ENCODE measurements around the gene INPP5A.

INPP5A gene

GRCh38 chr10:132826524-132827422 is 289.2 kb downstream of the INPP5A start:
- DNase-seq (ENCODE audit: insufficient read length, low spot score): no peak
- TF ChIP-seq POLR2A (IDR thresholded peaks at IDR 0.05; ENCODE audit: low read depth, low read length) (no peak), PAX5 (IDR thresholded peaks at IDR 0.05; ENCODE audit: insufficient read depth, low read length, severe bottlenecking) (no peak), POLR2AphosphoS5 (IDR thresholded peaks at IDR 0.05; ENCODE audit: low read depth, low read length) (no peak), POU2F2 (IDR thresholded peaks at IDR 0.05; ENCODE audit: low read depth, low read length) (no peak), TAF1 (IDR thresholded peaks at IDR 0.05; ENCODE audit: low read depth, low read length) (no peak), SPI1 (IDR thresholded peaks at IDR 0.05; ENCODE audit: low read depth, low read length) (no peak)
- FAIRE-seq: no peak

- no peak for TF ChIP-seq POLR2A (IDR thresholded peaks at IDR 0.05; ENCODE audit: low read depth, low read length)
- TF ChIP-seq POU2F2 (IDR thresholded peaks at IDR 0.05; ENCODE audit: low read depth, low read length): no peak
- TF ChIP-seq POLR2AphosphoS5 (IDR thresholded peaks at IDR 0.05; ENCODE audit: low read depth, low read length): no peak
- TF ChIP-seq PAX5 (IDR thresholded peaks at IDR 0.05; ENCODE audit: insufficient read depth, low read length, severe bottlenecking): no peak
- TF ChIP-seq SPI1 (IDR thresholded peaks at IDR 0.05; ENCODE audit: low read depth, low read length): no peak
- no peak for TF ChIP-seq TAF1 (IDR thresholded peaks at IDR 0.05; ENCODE audit: low read depth, low read length)
- DNase-seq (ENCODE audit: insufficient read length, low spot score) (no peak), FAIRE-seq (no peak)
These were observed 289.8 kb downstream of the INPP5A start for GRCh38 chr10:132827423-132827789.

- TF ChIP-seq PAX5 (IDR thresholded peaks at IDR 0.05; ENCODE audit: insufficient read depth, low read length, severe bottlenecking) (no peak), POLR2A (IDR thresholded peaks at IDR 0.05; ENCODE audit: low read depth, low read length) (no peak), POU2F2 (IDR thresholded peaks at IDR 0.05; ENCODE audit: low read depth, low read length) (no peak), SPI1 (IDR thresholded peaks at IDR 0.05; ENCODE audit: low read depth, low read length) (no peak)
- DNase-seq (ENCODE audit: insufficient read length, low spot score) (no peak), FAIRE-seq (no peak)
These were observed 290.4 kb downstream of the INPP5A start for GRCh38 chr10:132827861-132828539.

- DNase-seq (ENCODE audit: insufficient read length, low spot score) (no peak), FAIRE-seq (no peak)
- TF ChIP-seq POLR2AphosphoS5 (IDR thresholded peaks at IDR 0.05; ENCODE audit: low read depth, low read length) (no peak), POU2F2 (IDR thresholded peaks at IDR 0.05; ENCODE audit: low read depth, low read length) (no peak), SPI1 (IDR thresholded peaks at IDR 0.05; ENCODE audit: low read depth, low read length) (no peak), POLR2A (IDR thresholded peaks at IDR 0.05; ENCODE audit: low read depth, low read length) (no peak), TAF1 (IDR thresholded peaks at IDR 0.05; ENCODE audit: low read depth, low read length) (no peak), PAX5 (IDR thresholded peaks at IDR 0.05; ENCODE audit: insufficient read depth, low read length, severe bottlenecking) (no peak)
These were observed 291.1 kb downstream of the INPP5A start for GRCh38 chr10:132828681-132829080.

- DNase-seq (ENCODE audit: insufficient read length, low spot score) (no peak), FAIRE-seq (no peak)
- no peak for TF ChIP-seq POLR2AphosphoS5 (IDR thresholded peaks at IDR 0.05; ENCODE audit: low read depth, low read length)
- TF ChIP-seq POU2F2 (IDR thresholded peaks at IDR 0.05; ENCODE audit: low read depth, low read length): no peak
- TF ChIP-seq POLR2A (IDR thresholded peaks at IDR 0.05; ENCODE audit: low read depth, low read length): no peak
- no peak for TF ChIP-seq PAX5 (IDR thresholded peaks at IDR 0.05; ENCODE audit: insufficient read depth, low read length, severe bottlenecking)
- TF ChIP-seq SPI1 (IDR thresholded peaks at IDR 0.05; ENCODE audit: low read depth, low read length): no peak
- TF ChIP-seq TAF1 (IDR thresholded peaks at IDR 0.05; ENCODE audit: low read depth, low read length): no peak
These were observed 291.8 kb downstream of the INPP5A start for GRCh38 chr10:132829403-132829802.

- DNase-seq (ENCODE audit: insufficient read length, low spot score) (no peak), FAIRE-seq (no peak)
- TF ChIP-seq TAF1 (IDR thresholded peaks at IDR 0.05; ENCODE audit: low read depth, low read length): no peak
- TF ChIP-seq PAX5 (IDR thresholded peaks at IDR 0.05; ENCODE audit: insufficient read depth, low read length, severe bottlenecking): no peak
- TF ChIP-seq POU2F2 (IDR thresholded peaks at IDR 0.05; ENCODE audit: low read depth, low read length): no peak
- TF ChIP-seq POLR2A (IDR thresholded peaks at IDR 0.05; ENCODE audit: low read depth, low read length): no peak
- no peak for TF ChIP-seq SPI1 (IDR thresholded peaks at IDR 0.05; ENCODE audit: low read depth, low read length)
- TF ChIP-seq POLR2AphosphoS5 (IDR thresholded peaks at IDR 0.05; ENCODE audit: low read depth, low read length): no peak
These were observed 294.8 kb downstream of the INPP5A start for GRCh38 chr10:132832186-132832969.
